ENCODE data around the gene CADM1.

The CADM1 gene

GRCh38 chr11:115198321-115198741 is 305.9 kb downstream of the CADM1 start:
- no peak for DNase-seq

GRCh38 chr11:115197433-115197832 is 306.8 kb downstream of the CADM1 start:
- no peak for DNase-seq

GRCh38 chr11:115197031-115197430 is 307.2 kb downstream of the CADM1 start:
- DNase-seq = no peak

GRCh38 chr11:115194802-115195110 is 309.5 kb downstream of the CADM1 start:
- DNase-seq = no peak

- DNase-seq = no peak
Observed at GRCh38 chr11:115193914-115194801, 310.1 kb downstream of the CADM1 start.

- no peak for DNase-seq
Observed at GRCh38 chr11:115191761-115192160, 312.5 kb downstream of the CADM1 start.

- no peak for DNase-seq
Observed at GRCh38 chr11:115190196-115190595, 314.0 kb downstream of the CADM1 start.

- no peak for DNase-seq
Observed at GRCh38 chr11:115188898-115189278, 315.3 kb downstream of the CADM1 start.

- DNase-seq = peak; percentile 23
Observed at GRCh38 chr11:115188188-115188897, 315.9 kb downstream of the CADM1 start.

- DNase-seq = no peak
Observed at GRCh38 chr11:115185931-115186330, 318.3 kb downstream of the CADM1 start.

GRCh38 chr11:115185507-115185906 is 318.7 kb downstream of the CADM1 start:
- DNase-seq = no peak

GRCh38 chr11:115184901-115185300 is 319.3 kb downstream of the CADM1 start:
- DNase-seq = no peak

GRCh38 chr11:115183830-115184229 is 320.4 kb downstream of the CADM1 start:
- no peak for DNase-seq

GRCh38 chr11:115183136-115183535 is 321.1 kb downstream of the CADM1 start:
- no peak for DNase-seq

- no peak for DNase-seq
Observed at GRCh38 chr11:115182282-115182955, 321.8 kb downstream of the CADM1 start.

GRCh38 chr11:115181538-115181937 is 322.7 kb downstream of the CADM1 start:
- DNase-seq = no peak

- DNase-seq = no peak
Observed at GRCh38 chr11:115180272-115180671, 323.9 kb downstream of the CADM1 start.

- no peak for DNase-seq
Observed at GRCh38 chr11:115179636-115180035, 324.6 kb downstream of the CADM1 start.

GRCh38 chr11:115178705-115179104 is 325.5 kb downstream of the CADM1 start:
- DNase-seq = no peak

- DNase-seq = no peak
Observed at GRCh38 chr11:115173136-115173535, 331.1 kb downstream of the CADM1 start.

- no peak for DNase-seq
Observed at GRCh38 chr11:115170133-115170815, 333.9 kb downstream of the CADM1 start.

- DNase-seq = no peak
Observed at GRCh38 chr11:115169251-115169650, 335.0 kb downstream of the CADM1 start.

- no peak for DNase-seq
Observed at GRCh38 chr11:115168686-115169085, 335.5 kb downstream of the CADM1 start.

All from NCI-H1694 (cell line).